GM21576 (cell line): ENCODE measurements around the gene ADAM33.

Source experiments
- ATAC-seq: cut with Tn5 transposase; IDR thresholded peaks from one replicate; pipeline ENCODE4 v1.9.1; 2021; ENCODE audit warnings: mild to moderate bottlenecking, moderate library complexity; ENCODE audit not compliant: unreplicated experiment

ADAM33 gene

GRCh38 chr20:3689978-3690377 is 8.2 kb upstream of the ADAM33 start:
- no peak for ATAC-seq

GRCh38 chr20:3687655-3688054 is 5.8 kb upstream of the ADAM33 start:
- ATAC-seq, result no peak

GRCh38 chr20:3686867-3687321 is 5.1 kb upstream of the ADAM33 start:
- no peak for ATAC-seq

GRCh38 chr20:3686421-3686820 is 4.6 kb upstream of the ADAM33 start:
- no peak for ATAC-seq

GRCh38 chr20:3685341-3685740 is 3.5 kb upstream of the ADAM33 start:
- ATAC-seq, result no peak

- no peak for ATAC-seq
Measured at GRCh38 chr20:3681352-3681930, 369 bp downstream of the ADAM33 start.

- no peak for ATAC-seq
Measured at GRCh38 chr20:3680701-3681351, 984 bp downstream of the ADAM33 start.

GRCh38 chr20:3679749-3680700 is 1.8 kb downstream of the ADAM33 start:
- no peak for ATAC-seq

- no peak for ATAC-seq
Measured at GRCh38 chr20:3678856-3679720, 2.7 kb downstream of the ADAM33 start.

- ATAC-seq, result no peak
Measured at GRCh38 chr20:3678198-3678597, 3.6 kb downstream of the ADAM33 start.

GRCh38 chr20:3677733-3678132 is 4.1 kb downstream of the ADAM33 start:
- no peak for ATAC-seq

- no peak for ATAC-seq
Measured at GRCh38 chr20:3674995-3675900, 6.6 kb downstream of the ADAM33 start.

GRCh38 chr20:3674447-3674846 is 7.4 kb downstream of the ADAM33 start:
- no peak for ATAC-seq

- no peak for ATAC-seq
Measured at GRCh38 chr20:3673221-3674070, 8.4 kb downstream of the ADAM33 start.

GRCh38 chr20:3672547-3673171 is 9.2 kb downstream of the ADAM33 start:
- no peak for ATAC-seq

GRCh38 chr20:3671986-3672546 is 9.7 kb downstream of the ADAM33 start:
- no peak for ATAC-seq

- no peak for ATAC-seq
Measured at GRCh38 chr20:3670945-3671344, 10.9 kb downstream of the ADAM33 start.

GRCh38 chr20:3670511-3670910 is 11.3 kb downstream of the ADAM33 start:
- ATAC-seq, result no peak
